ENCODE results near the gene GALNT10.

DNA sequence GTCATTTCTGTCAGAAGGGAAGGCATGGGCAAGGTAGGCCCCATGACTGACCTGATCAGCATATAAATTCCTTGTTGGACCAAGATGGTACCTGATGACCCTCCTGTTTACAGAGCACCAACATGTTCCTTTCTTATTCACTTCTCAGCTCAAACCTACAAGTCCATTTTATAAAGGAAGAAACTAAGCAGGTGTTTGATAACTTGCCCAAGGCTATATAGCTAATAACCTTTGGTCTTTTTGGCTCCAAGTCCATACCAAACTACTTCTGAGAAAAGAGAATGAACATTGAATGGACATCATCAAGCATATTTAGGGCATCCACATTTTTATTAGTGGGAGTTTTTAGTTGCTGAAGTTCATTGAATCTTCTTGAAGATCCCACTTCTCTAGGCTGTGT is 125.2 kb downstream of the GALNT10 start:
- TF ChIP-seq POLR2A (IDR thresholded peaks at IDR 0.05) (no peak), CTCF (IDR thresholded peaks at IDR 0.05) (no peak)
